ENCODE data around the gene PAM.

The PAM gene

GRCh38 chr5:102961671-102962070 is 206.6 kb downstream of the PAM start:
- in situ Hi-C loops (cut with MboI; ENCODE audit: low sequenced_read_pairs, unreplicated experiment): no loop called here
- TF ChIP-seq CTCF (IDR thresholded peaks at IDR 0.05; ENCODE audit: borderline replicate concordance, control extremely low read depth, extremely low read depth, insufficient read depth, missing control alignments): no peak
- no peak for DNase-seq (ENCODE audit: low spot score)

- no peak for DNase-seq (ENCODE audit: low spot score)
- no peak for TF ChIP-seq CTCF (IDR thresholded peaks at IDR 0.05; ENCODE audit: borderline replicate concordance, control extremely low read depth, extremely low read depth, insufficient read depth, missing control alignments)
- in situ Hi-C loops (cut with MboI; ENCODE audit: low sequenced_read_pairs, unreplicated experiment): no loop called here
These were observed 210.5 kb downstream of the PAM start for GRCh38 chr5:102965653-102966052.

GRCh38 chr5:102969641-102970040 is 214.5 kb downstream of the PAM start:
- no peak for TF ChIP-seq CTCF (IDR thresholded peaks at IDR 0.05; ENCODE audit: borderline replicate concordance, control extremely low read depth, extremely low read depth, insufficient read depth, missing control alignments)
- no peak for DNase-seq (ENCODE audit: low spot score)
- in situ Hi-C loops (cut with MboI; ENCODE audit: low sequenced_read_pairs, unreplicated experiment): loop anchor here (10.0 kb wide), 1 partner anchor 185 kb away; no protein-coding TSS in a partner anchor

- DNase-seq (ENCODE audit: low spot score): no peak
- in situ Hi-C loops (cut with MboI; ENCODE audit: low sequenced_read_pairs, unreplicated experiment): loop anchor here (10.0 kb wide), 1 partner anchor 187 kb away; no protein-coding TSS in a partner anchor
These were observed 216.7 kb downstream of the PAM start for GRCh38 chr5:102971676-102972293.

GRCh38 chr5:102974177-102974576 is 219.1 kb downstream of the PAM start:
- no peak for DNase-seq (ENCODE audit: low spot score)
- in situ Hi-C loops (cut with MboI; ENCODE audit: low sequenced_read_pairs, unreplicated experiment): loop anchor here (10.0 kb wide), 1 partner anchor 189 kb away; no protein-coding TSS in a partner anchor

More at GRCh38 chr5:102971676-102972293, 216.7 kb downstream of the PAM start:
- TF ChIP-seq CTCF (IDR thresholded peaks at IDR 0.05; ENCODE audit: borderline replicate concordance, control extremely low read depth, extremely low read depth, insufficient read depth, missing control alignments): peak; percentile 43

GRCh38 chr5:102975045-102975444 is 219.9 kb downstream of the PAM start:
- TF ChIP-seq CTCF (IDR thresholded peaks at IDR 0.05; ENCODE audit: borderline replicate concordance, control extremely low read depth, extremely low read depth, insufficient read depth, missing control alignments): no peak
- in situ Hi-C loops (cut with MboI; ENCODE audit: low sequenced_read_pairs, unreplicated experiment): loop anchor here (10.0 kb wide), 1 partner anchor 190 kb away; no protein-coding TSS in a partner anchor
- DNase-seq (ENCODE audit: low spot score): no peak

More at GRCh38 chr5:102974177-102974576, 219.1 kb downstream of the PAM start:
- no peak for TF ChIP-seq CTCF (IDR thresholded peaks at IDR 0.05; ENCODE audit: borderline replicate concordance, control extremely low read depth, extremely low read depth, insufficient read depth, missing control alignments)

Measured in GM13976 (cell line).